GM19328 (cell line): ENCODE data around the gene GRIK2.

Experiments
- ATAC-seq: cut with Tn5 transposase; IDR thresholded peaks from one replicate; pipeline ENCODE4 v1.9.1; 2021; ENCODE audit warnings: mild to moderate bottlenecking, moderate library complexity; ENCODE audit not compliant: unreplicated experiment

The GRIK2 gene

GRCh38 chr6:102115911-102116310 is 722.4 kb downstream of the GRIK2 start:
- no peak for ATAC-seq

DNA sequence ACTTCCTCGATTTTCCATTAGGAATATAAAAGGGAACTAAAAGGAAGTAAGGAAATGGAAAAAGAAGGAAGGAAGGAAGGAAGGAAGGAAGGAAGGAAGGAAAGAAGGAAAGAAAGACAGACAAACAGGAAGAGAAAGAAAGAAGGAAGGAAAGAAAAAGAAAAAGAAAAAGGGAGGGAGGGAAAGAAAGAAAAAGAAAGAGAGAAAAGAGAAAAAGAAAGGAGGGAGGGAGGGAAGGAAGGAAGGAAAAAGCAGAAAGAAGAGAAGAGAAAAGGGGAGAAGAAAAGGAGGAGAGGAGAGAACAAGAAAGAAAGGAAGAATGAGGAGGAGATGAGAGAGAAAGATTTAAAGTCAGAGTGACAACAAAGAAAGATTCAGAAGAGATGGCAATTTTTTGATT is 724.5 kb downstream of the GRIK2 start:
- ATAC-seq: no peak
